ENCODE measurements around the gene IGFLR1. TPM values are rescaled to one million over a fixed set of nuclear protein-coding genes. Genes with fewer than 3 reads are reported as not detected.

IGFLR1 gene
- polyA plus RNA-seq, 2 of the 4 experiments (the other 2 are of a cell fraction) = 6.4 to 14.4 TPM

DNA sequence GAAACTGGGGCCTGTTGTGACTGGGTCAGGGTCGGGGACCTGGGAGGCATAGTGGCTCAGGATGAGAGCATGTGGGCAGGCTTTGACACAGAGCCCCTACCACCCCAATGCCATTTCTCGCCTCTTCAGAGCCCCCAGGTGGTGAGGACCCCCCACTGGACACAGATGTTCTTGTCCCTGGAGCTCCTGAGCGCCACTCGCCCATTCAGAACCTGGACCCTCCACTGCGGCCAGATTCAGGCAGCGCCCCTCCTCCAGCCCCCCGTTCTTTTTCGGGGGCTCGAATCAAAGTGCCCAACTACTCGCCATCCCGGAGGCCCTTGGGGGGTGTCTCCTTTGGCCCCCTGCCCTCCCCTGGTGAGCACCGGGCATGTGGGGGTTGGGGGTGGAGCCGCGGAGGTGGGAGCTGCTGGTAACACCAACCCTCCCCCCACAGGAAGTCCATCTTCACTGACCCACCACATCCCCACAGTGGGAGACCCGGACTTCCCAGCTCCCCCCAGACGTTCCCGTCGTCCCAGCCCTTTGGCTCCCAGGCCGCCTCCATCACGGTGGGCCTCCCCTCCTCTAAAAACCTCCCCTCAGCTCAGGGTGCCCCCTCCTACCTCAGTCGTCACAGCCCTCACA is 10.4 kb downstream of the IGFLR1 start:
- TF ChIP-seq NFE2L2 (conservative IDR thresholded peaks at IDR 0.05; ENCODE audit: low read length) = no peak
- TF ChIP-seq SREBF2 (IDR thresholded peaks at IDR 0.05) = no peak
- no peak for TF ChIP-seq EHF (CRISPR knock-in tag; IDR thresholded peaks at IDR 0.05)
- no peak for TF ChIP-seq CBX2 (IDR thresholded peaks at IDR 0.05; ENCODE audit: borderline replicate concordance, low read depth)
- no peak for DNase-seq (ENCODE audit: low read depth in 1 of 2, low spot score in 1 of 2)
- H3K9me3 ChIP-seq = no peaks in the 10 kb centered on the region
- H3K27ac ChIP-seq = no peak overlapping the region
- WGBS (ENCODE audit: missing lambda C conversion rate) = 94% methylated on average over 21 of the region's 21 CpGs
- H3K4me3 ChIP-seq = no peak overlapping the region
- ChIA-PET POLR2A (interaction anchor here (2.1 kb wide), 1 partner anchor 9 kb away, joined by 10 read pairs; no protein-coding TSS in a partner anchor), CTCF (interaction anchor here (0.8 to 2.0 kb wide), 5 partner anchors 8 to 218 kb away, joined by 3 to 7 read pairs (median 4); no protein-coding TSS in a partner anchor)
- H3K4me2 ChIP-seq = no peak overlapping the region
- no peak for FAIRE-seq
- H3K4me1 ChIP-seq = no peaks in the 10 kb centered on the region
- ATAC-seq = no peak

DNA sequence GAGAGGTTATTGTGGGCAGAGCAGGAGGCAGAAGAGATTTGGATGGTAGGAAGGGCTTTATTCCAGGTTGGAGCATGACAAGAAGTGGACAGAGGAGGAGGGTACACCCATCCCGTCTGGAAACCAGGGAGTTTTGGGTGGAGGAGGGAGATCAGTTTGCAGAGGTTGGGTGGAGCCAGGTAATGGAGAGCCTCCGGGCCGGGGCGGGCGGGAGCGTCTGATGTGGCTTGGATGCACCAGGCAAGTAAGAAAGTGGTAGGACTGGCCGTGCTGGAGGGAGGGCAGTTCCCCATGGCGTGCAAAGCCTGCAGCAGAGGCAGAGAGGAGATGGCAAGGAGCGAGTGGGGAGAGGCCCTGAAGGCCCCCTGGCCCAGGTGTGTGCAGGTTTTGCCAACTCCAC is 10.9 kb downstream of the IGFLR1 start:
- ATAC-seq = peak in 1 of 2 experiments; percentile 2; a peak in 2 of 6 replicates
- POLR2A ChIA-PET = interaction anchor here (2.1 kb wide), 1 partner anchor 9 kb away, joined by 10 read pairs; no protein-coding TSS in a partner anchor
- WGBS (ENCODE audit: missing lambda C conversion rate) = 81% methylated on average over 7 of the region's 9 CpGs
- H3K4me3 ChIP-seq = no peak overlapping the region
- no peak overlapping the region for H3K4me2 ChIP-seq
- TF ChIP-seq, protein P1, sequence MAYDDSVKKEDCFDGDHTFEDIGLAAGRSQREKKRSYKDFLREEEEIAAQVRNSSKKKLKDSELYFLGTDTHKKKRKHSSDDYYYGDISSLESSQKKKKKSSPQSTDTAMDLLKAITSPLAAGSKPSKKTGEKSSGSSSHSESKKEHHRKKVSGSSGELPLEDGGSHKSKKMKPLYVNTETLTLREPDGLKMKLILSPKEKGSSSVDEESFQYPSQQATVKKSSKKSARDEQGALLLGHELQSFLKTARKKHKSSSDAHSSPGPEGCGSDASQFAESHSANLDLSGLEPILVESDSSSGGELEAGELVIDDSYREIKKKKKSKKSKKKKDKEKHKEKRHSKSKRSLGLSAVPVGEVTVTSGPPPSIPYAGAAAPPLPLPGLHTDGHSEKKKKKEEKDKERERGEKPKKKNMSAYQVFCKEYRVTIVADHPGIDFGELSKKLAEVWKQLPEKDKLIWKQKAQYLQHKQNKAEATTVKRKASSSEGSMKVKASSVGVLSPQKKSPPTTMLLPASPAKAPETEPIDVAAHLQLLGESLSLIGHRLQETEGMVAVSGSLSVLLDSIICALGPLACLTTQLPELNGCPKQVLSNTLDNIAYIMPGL (CRISPR knock-in tag; IDR thresholded peaks at IDR 0.05; ENCODE audit: borderline replicate concordance) = no peak
- TF ChIP-seq HOXB13 (CRISPR knock-in tag; IDR thresholded peaks at IDR 0.05; ENCODE audit: low read depth) (no peak), MAFK (IDR thresholded peaks at IDR 0.05; ENCODE audit: partially characterized antibody) (no peak), MAZ (IDR thresholded peaks at IDR 0.05; ENCODE audit: borderline replicate concordance, low read depth, low read length) (no peak), RARB (CRISPR knock-in tag; IDR thresholded peaks at IDR 0.05) (no peak), MYC (IDR thresholded peaks at IDR 0.05; ENCODE audit: borderline replicate concordance, low read length) (no peak), FOSB (CRISPR knock-in tag; IDR thresholded peaks at IDR 0.05) (no peak), ZNF302 (CRISPR knock-in tag; IDR thresholded peaks at IDR 0.05) (no peak), HOXB5 (CRISPR knock-in tag; IDR thresholded peaks at IDR 0.05) (no peak), CBX2 (IDR thresholded peaks at IDR 0.05; ENCODE audit: borderline replicate concordance, low read depth) (no peak), CHD2 (IDR thresholded peaks at IDR 0.05; ENCODE audit: low read length, partially characterized antibody) (no peak), KDM1A (IDR thresholded peaks at IDR 0.05; ENCODE audit: low read depth) (no peak), KDM5A (IDR thresholded peaks at IDR 0.05) (no peak), EHF (CRISPR knock-in tag; IDR thresholded peaks at IDR 0.05) (no peak), NFE2L2 (conservative IDR thresholded peaks at IDR 0.05; ENCODE audit: low read length) (no peak), RNF2 (IDR thresholded peaks at IDR 0.05; ENCODE audit: borderline replicate concordance, low read depth) (no peak)
- TF ChIP-seq, protein P2, sequence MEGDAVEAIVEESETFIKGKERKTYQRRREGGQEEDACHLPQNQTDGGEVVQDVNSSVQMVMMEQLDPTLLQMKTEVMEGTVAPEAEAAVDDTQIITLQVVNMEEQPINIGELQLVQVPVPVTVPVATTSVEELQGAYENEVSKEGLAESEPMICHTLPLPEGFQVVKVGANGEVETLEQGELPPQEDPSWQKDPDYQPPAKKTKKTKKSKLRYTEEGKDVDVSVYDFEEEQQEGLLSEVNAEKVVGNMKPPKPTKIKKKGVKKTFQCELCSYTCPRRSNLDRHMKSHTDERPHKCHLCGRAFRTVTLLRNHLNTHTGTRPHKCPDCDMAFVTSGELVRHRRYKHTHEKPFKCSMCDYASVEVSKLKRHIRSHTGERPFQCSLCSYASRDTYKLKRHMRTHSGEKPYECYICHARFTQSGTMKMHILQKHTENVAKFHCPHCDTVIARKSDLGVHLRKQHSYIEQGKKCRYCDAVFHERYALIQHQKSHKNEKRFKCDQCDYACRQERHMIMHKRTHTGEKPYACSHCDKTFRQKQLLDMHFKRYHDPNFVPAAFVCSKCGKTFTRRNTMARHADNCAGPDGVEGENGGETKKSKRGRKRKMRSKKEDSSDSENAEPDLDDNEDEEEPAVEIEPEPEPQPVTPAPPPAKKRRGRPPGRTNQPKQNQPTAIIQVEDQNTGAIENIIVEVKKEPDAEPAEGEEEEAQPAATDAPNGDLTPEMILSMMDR (IDR thresholded peaks at IDR 0.05) = no peak
- TF ChIP-seq, protein P3, sequence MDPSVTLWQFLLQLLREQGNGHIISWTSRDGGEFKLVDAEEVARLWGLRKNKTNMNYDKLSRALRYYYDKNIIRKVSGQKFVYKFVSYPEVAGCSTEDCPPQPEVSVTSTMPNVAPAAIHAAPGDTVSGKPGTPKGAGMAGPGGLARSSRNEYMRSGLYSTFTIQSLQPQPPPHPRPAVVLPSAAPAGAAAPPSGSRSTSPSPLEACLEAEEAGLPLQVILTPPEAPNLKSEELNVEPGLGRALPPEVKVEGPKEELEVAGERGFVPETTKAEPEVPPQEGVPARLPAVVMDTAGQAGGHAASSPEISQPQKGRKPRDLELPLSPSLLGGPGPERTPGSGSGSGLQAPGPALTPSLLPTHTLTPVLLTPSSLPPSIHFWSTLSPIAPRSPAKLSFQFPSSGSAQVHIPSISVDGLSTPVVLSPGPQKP (IDR thresholded peaks at IDR 0.05; ENCODE audit: low read depth, low read length) = no peak
- TF ChIP-seq, protein P4, sequence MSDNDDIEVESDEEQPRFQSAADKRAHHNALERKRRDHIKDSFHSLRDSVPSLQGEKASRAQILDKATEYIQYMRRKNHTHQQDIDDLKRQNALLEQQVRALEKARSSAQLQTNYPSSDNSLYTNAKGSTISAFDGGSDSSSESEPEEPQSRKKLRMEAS (IDR thresholded peaks at IDR 0.05) = no peak
- TF ChIP-seq, protein P5, sequence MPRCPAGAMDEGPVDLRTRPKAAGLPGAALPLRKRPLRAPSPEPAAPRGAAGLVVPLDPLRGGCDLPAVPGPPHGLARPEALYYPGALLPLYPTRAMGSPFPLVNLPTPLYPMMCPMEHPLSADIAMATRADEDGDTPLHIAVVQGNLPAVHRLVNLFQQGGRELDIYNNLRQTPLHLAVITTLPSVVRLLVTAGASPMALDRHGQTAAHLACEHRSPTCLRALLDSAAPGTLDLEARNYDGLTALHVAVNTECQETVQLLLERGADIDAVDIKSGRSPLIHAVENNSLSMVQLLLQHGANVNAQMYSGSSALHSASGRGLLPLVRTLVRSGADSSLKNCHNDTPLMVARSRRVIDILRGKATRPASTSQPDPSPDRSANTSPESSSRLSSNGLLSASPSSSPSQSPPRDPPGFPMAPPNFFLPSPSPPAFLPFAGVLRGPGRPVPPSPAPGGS (IDR thresholded peaks at IDR 0.05) = no peak
- CTCF ChIA-PET = interaction anchor here (0.7 to 2.0 kb wide), 6 partner anchors 8 to 218 kb away, joined by 3 to 5 read pairs (median 4); partner anchors contain the start of genes PSENEN and U2AF1L4
- DNase-seq (ENCODE audit: low read depth in 1 of 2, low spot score in 1 of 2) = no peak
- H3K4me1 ChIP-seq = no peaks in the 10 kb centered on the region
- no peak overlapping the region for H3K27ac ChIP-seq
- FAIRE-seq = no peak
- H3K9me3 ChIP-seq = no peaks in the 10 kb centered on the region
